T-helper 2 cell treated with Interferon-gamma antibody and Interleukin-4, amounts not matched to agents 100 ng/mL and 5 ng/mL, for 36 hours (primary cell): ENCODE measurements around the gene GIMD1. TPM values are rescaled to one million over a fixed set of nuclear protein-coding genes. Genes with fewer than 3 reads are reported as not detected.
"Not testable (repeated sequence)": the region's sequence is repeated elsewhere in the genome, so short reads cannot be mapped to it uniquely, and the experiment has no call there.

Experiments
- intact Hi-C: fragments of 100-400 bp; cut with micrococcal nuclease; formaldehyde crosslinking; loops from one replicate; pipeline ENCODE4 v1.15.1; 2023
- total RNA-seq: library from RNA; stranded (reverse); gene quantifications from 2 replicates; pipeline ENCODE4 v1.2.3, GENCODE V29; 2022

Gene GIMD1
- total RNA-seq, 1 donor from 2014 or later: not detected

DNA sequence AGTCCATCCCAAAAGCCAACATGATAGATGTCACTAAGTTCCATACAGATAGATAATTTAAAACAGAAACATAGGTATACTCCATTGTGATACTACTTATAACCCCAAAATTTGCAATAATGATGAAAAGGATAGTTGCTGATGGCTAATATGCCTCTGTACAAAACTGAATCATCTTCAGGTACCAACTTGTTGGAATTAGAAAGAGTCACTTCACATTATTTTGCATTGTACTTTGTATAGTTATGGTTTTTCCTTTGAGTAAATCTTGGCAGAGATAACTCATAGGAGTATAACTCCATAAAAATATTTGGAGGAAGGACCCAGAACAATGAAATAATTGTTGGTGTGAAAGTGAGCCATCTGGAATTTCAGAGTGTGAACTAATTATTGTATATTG lies 17.6 kb downstream of the GIMD1 start:
- intact Hi-C loops: no loop called here

DNA sequence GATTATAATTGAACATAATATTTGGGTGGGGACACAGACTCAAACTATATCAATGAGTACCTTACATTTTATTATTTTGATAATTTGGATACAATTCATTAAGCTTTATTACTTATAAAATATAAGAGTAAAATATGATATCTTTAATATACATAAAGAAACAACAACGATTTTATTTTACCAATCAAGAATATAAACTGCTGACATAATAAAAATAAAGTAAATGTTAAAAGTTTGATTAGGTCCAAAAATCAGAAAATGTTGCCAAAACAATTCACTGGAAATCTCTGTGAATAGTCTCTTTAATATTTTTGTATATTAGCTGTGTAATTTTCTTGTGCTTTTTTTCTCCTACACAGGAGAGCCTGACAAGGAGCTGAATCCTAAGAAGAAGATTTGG lies 21.4 kb downstream of the GIMD1 start:
- intact Hi-C loops: no loop called here

DNA sequence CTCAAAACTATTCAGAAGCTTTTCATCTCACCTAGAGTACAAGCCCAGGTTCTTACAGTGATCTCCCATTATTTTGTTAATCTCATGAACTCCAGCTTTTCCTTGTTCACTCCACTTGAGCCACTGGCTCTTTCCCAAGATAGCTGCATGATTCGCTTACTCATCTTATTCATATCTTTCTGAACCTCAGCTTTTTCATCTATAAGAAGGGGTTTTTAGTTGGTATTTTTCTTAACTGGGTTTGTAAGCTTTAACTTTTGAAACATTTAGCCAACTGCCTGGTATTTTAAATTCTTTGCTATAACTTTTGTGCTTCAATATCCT lies 24.0 kb downstream of the GIMD1 start:
- intact Hi-C loops: no loop called here

DNA sequence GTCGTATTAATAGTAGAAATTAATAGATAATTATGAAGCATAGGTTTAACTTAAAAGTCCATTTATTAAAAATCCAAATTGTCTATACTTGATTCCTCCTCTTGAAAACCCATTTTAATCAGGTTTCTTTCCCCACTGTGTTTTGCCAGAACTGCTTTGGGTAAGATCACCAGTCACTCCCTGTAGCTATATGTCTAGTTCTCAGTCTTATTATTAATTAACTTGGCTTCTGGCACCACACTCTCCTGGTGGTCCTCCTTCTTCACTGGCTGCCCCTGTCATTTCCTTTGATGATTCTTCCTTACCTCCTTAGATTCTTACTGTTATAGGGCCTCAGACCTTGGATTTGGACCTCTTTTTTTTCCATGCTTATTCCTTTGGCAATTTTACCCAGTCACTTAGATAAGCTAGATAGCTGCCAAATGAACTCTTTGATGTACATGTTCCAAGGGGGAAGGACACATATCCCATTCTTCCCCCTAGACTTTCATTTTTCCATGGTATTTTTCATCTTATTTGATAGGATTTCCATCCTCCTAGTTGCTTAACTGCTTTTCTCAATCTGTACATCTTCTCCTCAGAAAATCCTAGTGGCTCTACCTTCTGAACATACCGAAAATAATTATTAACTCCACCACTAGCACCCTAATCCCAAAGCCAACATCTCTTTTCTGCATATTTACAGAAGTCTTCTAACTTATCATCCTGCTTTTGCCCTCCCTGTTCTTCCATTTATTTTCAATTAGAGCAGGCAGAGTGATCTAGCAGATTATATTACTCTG lies 24.5 kb downstream of the GIMD1 start:
- intact Hi-C loops: no loop called here

DNA sequence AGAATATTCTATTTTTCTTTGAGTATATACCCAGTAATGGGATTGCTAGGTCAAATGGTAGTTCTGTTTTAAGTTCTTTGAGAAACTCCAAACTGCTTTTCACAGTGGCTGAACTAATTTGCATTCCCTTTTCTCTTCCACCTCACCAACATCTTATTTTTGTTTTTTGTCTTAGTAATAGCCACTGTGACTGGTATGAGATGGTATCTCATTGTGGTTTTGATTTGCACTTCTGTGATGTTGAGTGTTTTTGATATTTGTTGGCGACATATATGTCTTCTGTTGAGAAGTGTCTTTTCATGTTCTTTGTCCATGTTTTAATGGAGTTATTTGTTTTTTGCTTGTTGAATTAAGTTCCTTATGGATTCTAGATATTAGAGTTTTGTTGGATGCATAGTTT lies 27.8 kb downstream of the GIMD1 start:
- intact Hi-C loops: no loop called here

DNA sequence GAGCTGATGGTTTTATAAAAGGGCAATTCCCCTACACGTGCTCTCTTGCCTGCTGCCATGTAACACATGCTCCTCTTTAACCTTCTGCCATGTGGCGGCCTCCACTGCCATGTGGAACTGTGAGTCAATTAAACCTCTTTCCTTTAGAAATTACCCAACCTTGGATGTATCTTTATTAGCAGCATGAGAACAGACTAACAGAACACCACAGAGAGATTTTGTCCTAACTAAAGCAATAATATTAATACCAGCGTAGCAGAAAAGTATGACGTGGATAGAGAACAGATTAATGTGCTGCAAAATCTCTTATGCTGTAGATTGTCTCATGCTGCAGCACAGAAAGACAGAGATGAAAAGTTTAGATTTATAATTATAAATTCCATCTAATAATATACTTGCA lies 29.1 kb downstream of the GIMD1 start:
- intact Hi-C loops: no loop called here

DNA sequence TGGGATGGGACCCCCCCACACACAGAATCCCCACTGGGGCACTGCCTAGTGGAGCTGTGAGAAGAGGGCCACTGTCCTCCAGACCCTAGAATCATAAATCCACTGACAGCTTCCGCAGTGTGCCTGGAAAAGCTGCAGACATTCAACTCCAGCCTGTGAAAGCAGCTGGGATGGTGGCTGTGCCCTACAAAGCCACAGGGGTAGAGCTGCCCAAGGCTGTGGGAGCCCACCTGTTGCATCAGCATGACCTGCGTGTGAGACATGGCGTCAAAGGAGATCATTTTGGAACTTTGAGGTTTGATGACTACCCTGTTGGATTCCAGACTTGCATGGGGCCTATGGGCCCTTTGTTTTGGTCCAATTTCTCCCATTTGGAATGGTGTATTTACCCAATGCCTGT lies 29.9 kb downstream of the GIMD1 start:
- intact Hi-C loops: no loop called here

DNA sequence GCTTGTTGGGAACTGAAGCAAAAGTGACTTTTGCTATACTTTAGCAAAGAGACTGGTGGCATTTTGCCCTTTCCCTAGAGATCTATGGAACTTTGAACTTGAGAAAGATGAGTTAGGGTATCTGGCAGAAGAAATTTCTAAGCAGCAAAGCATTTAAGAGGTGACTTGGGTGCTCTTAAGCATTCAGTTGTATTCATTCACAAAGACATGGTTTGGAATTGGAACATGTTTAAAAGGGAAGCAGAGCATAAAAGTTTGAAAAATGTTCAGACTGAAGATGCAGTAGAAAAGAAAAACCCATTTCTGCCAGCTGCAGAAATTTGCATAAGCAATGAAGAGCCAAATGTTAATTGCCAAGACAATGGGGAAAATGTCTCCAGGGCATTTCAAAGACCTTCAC lies 30.7 kb downstream of the GIMD1 start:
- intact Hi-C loops: no loop called here

DNA sequence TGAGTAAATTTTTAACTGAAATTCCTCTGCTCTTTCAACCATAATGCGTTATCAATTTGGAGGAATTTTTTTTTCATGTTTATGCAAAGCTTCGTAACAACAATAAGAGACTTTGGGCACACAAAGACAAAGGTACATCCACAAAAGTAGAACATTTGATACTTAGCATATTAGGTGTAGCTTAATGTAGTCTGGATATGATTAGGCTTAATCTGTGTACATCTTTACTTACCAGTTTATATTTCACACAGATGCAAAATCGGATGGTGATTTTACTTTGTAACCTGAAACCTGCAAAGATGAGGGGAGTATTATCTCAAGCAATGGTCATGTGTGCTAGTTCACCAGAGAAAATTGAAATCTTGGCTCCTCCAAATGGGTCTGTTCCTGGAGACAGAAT lies 32.0 kb downstream of the GIMD1 start:
- intact Hi-C loops: no loop called here

DNA sequence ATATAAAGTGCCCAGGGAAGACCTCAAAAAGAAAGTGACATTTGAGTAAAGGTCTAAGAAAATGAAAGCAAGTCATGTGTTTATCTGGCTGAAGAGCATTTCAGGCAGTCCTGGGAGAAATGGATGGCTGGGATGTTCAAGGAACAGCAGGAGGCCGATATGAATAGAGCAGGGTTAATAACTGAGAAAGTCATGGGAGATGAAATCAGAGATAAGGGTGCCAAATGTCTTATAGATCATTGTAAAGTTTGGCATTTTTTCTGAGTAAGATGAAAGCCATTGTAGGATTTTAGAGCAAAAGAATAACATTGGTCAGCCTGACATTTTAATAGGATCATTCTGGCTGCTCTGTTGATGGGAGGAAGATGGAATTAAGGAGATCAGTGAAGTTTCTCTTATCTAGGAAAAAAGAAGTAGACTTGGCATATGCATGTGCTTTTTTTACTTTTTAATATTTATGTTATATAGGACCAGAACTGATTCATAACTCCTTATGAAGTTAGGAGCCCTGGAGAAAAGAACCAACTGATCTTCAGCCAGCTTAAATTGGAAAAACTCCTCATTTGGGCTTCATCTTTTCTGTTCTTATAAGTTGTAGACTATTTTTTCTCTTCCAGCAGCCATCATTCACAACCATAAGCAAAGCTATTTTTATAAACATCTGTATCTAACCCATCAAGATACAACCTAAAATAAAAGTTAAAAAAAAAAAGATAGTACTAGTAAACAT lies 33.7 kb downstream of the GIMD1 start:
- intact Hi-C loops: no loop called here

DNA sequence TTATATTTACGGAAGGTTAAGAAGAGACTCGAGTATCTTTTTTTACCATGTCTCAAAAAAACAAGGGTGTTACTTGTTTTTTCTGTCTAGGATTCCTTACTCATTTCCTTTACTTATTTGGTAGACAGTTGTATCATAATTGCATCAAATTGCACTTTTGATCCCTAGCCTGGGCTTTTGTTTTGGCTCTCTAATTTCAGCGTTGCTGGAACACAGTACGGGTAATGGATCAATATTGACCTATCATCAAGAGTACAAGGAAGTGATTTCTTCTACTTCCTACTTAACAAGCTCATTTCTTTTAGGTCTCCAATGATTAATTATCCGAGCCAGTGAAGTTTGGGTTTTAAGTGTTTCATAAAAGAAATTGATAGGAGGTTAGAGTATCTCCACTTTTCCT lies 35.4 kb downstream of the GIMD1 start:
- intact Hi-C loops: no loop called here

DNA sequence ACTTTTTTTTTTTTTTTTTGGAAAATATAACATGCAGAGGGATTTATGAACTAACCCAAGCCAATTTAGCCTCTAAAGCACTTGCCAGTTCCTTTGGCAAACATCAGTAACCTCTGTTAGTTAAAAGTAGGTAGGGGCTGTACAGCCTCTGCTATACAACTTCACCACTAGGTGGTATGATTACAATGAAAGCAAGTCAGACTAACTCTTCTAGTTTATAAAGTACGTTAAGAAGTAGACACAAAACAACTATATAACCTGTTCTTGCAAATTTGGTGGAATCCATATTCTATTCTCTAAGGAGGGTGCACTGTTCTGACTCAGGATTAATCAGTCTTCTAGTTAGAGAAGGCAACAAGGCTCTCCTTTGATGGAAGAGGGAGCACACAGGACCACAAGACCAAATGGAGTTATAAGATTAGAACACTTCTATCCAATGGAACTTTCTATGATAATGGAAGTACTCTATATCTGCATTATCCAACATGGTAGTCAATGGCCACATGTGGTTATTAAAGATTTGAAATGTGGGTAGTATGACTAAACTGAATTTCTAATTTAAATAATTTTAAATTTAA lies 39.4 kb downstream of the GIMD1 start:
- intact Hi-C loops: no loop called here

DNA sequence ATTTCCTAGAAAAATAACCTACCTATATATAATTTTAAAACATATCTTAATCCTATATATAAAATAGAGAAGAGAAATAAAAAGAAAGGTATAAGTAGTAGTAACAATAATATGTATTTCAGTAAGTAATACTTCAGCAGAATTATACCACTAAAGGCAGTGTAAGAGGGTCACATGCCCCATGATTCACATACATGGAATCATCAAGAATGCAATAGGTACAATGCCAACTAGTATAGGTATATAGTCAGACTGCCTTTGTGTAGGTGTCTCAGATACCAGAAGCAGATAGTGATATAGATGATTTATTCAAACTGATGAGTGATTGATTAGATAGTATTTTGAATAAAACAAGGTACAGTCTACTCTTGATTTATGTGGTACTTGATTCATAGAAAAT lies 42.8 kb downstream of the GIMD1 start:
- intact Hi-C loops: no loop called here

DNA sequence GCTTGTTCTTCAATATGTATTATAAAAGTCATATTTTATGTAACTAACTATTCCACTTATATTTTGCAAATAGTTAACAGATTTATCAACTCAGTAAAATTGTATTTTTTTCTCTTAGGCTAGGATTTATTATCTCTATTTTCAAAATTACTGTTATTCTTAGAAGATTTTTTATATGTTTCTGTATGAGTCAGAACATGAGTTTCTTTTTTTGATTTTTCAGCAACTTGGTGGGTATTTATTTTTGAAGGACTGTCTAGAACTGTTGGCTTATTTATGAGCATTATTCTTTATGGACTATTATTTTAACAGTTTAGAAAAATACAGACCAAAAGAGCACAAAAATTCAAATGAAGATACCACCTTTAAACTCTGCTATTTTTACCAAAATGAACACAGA lies 45.5 kb downstream of the GIMD1 start:
- intact Hi-C loops: no loop called here

DNA sequence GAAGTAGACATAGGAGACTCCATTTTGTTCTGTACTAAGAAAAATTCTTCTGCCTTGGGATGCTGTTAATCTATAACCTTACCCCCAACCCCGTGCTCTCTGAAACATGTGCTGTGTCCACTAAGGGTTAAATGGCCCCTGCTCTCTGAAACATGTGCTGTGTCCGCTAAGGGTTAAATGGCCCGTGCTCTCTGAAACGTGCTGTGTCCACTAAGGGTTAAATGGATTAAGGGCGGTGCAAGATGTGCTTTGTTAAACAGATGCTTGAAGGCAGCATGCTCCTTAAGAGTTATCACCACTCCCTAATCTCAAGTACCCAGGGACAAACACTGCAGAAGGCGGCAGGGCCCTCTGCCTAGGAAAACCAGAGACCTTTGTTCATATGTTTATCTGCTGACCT lies 46.8 kb downstream of the GIMD1 start:
- intact Hi-C loops: not testable (repeated sequence)

DNA sequence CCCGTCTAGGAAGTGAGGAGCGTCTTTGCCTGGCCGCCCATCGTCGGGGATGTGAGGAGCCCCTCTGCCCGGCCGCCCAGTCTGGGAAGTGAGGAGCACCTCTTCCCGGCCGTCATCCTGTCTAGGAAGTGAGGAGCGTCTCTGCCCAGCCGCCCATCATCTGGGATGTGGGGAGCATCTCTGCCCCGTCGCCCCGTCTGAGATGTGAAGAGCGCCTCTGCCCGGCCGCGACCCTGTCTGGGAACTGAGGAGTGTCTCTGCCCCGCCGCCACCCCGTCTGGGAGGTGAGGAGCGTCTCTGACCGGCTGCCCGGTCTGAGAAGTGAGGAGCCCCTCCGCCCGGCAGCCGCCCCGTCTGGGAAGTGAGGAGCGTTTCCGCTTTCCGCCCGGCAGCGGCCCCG lies 47.4 kb downstream of the GIMD1 start:
- intact Hi-C loops: not testable (repeated sequence)

DNA sequence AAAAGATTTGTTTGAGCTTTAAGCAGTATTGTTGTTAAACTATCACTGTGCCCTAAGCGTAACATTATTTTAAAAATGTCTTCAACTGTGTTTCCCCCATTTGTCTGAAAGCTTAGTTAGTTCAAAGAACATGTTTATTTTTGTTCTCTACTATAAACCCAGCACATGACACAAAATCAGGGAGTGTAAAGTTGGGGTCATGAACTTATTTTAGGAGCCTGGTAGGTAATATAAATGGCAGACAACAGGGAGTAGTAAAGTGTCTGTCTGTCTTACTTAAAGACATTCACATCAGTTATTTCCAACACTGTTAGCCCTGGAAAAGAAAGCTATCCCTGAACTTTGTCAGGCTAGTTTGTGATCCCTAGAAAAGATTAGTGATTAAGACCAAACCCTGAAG lies 48.3 kb downstream of the GIMD1 start:
- intact Hi-C loops: no loop called here

DNA sequence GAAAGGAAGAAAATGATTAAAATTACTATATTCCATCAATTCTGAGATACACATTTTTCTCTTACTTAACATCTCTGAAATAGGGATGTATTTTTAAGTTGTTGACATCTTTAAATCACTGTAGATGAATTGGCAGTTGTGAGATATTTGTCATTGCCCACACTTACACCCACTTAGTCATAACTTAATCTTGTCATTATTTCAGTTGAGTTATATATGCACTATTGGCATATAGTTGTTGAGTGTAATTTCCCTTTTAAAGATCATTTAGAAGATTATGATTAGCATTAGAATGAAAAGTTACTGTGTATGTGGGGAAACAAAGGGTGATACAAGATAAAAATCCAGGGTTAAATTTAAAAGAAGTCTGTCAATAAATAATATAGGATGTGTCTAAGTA lies 50.1 kb downstream of the GIMD1 start:
- intact Hi-C loops: loop anchor here (5.0 kb wide), 1 partner anchor 846 kb away; the partner anchor contains the start of gene PPA2

DNA sequence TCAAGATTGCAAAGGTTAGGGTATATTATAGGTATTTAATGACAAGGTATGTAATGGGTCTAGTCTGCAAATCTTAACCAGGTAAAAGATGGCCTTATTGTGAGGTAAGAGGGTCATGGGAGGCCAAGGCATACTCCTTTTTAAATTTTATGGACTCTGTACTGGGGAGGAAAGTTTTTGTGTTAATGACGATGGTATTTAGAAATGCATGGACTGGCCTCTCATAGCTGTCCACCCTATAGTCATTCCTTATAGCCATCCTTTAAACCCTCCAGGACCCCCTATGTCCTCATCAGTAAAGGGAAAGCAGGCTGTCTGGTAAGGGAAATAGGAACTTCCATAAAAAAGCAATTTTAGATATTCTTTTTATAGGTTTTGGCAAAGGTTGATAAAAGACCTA lies 50.8 kb downstream of the GIMD1 start:
- intact Hi-C loops: loop anchor here (2.0 to 5.0 kb wide), 2 partner anchors 846 to 1171 kb away; partner anchors contain the start of genes PPA2 and TET2

DNA sequence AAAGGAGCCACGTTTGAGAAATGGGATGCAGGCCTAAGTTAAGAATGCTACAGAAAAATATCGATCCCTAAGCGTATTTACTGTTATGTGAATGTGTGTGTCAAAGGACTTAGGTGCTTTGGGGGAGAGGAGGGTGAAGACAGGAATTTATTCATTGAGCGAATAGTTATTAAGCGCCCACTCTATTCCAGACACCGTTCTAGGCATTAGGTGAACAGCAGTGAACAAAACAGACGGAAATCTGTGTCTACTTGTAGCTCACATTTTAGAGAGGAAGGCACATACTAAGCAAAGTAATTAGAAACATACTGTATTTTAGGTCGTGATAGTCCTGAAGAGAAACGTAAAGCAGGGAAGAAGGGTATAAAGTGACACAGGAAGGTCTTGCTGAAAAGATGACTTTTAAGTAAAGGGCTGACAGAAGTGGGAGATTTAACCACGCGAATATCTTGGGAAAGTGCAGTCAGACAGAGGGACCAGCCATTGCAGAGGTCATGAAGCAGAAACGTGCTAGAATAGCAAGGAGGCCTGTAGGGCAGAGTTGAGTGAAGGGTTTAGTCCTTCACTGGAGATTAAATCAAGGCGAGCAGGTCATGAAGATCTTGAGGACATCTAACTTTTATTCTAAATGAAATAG lies 51.7 kb downstream of the GIMD1 start:
- intact Hi-C loops: loop anchor here (1.0 to 5.0 kb wide), 4 partner anchors 609 to 1403 kb away; partner anchors contain the start of genes GSTCD, INTS12, PAPSS1 and PPA2

DNA sequence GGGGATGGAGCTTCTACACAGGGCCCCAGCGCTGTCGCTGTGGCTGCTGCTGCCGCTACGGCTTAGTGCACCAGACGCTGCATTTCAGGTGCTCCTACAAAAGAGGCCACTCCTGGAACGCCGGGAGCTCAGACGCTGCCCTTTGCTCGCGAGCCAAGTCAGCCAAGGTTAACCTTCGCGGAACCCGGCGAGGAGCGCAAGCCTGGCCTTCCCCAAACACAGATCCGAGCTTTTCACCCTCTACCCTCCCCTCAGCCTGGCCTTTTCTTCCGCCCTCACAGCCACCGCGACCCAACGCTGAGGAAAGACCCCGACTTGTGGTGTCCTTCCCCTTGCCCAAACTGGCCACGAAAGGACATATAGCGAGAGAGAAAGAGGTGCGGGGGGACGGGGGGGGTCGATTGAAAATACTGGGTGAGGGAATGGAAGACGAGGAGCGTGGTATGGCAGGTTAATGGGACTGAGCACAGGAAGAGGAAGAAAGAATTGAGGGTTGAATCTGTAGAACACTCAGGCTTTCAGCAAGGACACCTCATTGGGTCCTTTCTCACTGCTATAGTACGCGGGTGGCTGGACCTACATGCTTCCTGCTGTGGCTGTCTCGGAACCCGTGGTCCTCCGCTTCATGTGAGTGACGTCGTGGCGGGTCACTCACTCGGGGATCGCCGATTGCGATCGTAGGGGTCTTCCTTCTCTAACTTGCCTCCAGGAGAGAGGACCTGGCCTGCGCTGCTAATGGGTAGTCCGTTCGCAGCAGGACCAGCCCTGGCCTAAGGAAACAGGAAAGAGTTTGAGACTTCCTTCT lies 52.4 kb downstream of the GIMD1 start, which contains the start of the genes AIMP1 and TBCK:
TSS of gene AIMP1 (plus strand) at position 583 of the 805 bp plus-strand sequence. CDS start 8,460 bp downstream, outside the sequence.
TSS of gene TBCK (minus strand) at position 242 of the 805 bp plus-strand sequence. CDS start 7,249 bp downstream, outside the sequence.
- intact Hi-C loops: loop anchor here (1.0 to 5.0 kb wide), 4 partner anchors 608 to 1404 kb away; partner anchors contain the start of genes GSTCD, INTS12, PAPSS1 and PPA2
